Ovary (tissue), 9 donors: ENCODE data around the gene TINAG. TPM values are rescaled to one million over a fixed set of nuclear protein-coding genes. Genes with fewer than 3 reads are reported as not detected.

Source experiments
- DNase-seq, 5 donors: peaks; one replicate each; pipeline ENCODE4 v3.0.0-alpha.2; 2019 to 2020
- H3K27ac ChIP-seq, 2 donors: fragments of 200-600 bp; one replicate each; pipeline versions ENCODE4 v1.5.1 to v1.8.0; 2019 to 2022
- H3K27me3 ChIP-seq: fragments of 200-600 bp; one replicate; pipeline ENCODE4 v1.8.0; 2022
- H3K36me3 ChIP-seq: fragments of 200-600 bp; sonication (generic); one replicate; pipeline ENCODE4 v1.5.1; 2019
- H3K4me1 ChIP-seq: one replicate; pipeline ENCODE4 v1.8.1; 2013; ENCODE audit warnings: mild to moderate bottlenecking, moderate library complexity; ENCODE audit not compliant: insufficient read depth
- H3K4me3 ChIP-seq: fragments of 200-600 bp; sonication (generic); one replicate; pipeline ENCODE4 v1.5.1; 2017
- H3K9me3 ChIP-seq, 2 donors: fragments of 200-600 bp in 1 of 2; sonication (generic) in 1 of 2; one replicate each; pipeline versions ENCODE4 v1.5.1 to v1.8.1; 2013 to 2019; ENCODE audit warnings: mild to moderate bottlenecking in 1 of 2, moderate library complexity in 1 of 2
- CTCF ChIP-seq, 3 donors: fragments of 450-650 bp in 2 of 3; fragments of 200-600 bp in 1 of 3; IDR thresholded peaks; one replicate each; pipeline versions ENCODE4 v1.5.1 to v1.8.0; 2016 to 2022; ENCODE audit warnings: antibody characterized with exemption in 3 of 3, mild to moderate bottlenecking in 1 of 3
- EP300 ChIP-seq: sonication (generic); formaldehyde crosslinking; IDR thresholded peaks from one replicate; pipeline ENCODE4 v1.6.1; 2017; ENCODE audit warnings: antibody characterized with exemption
- POLR2A ChIP-seq: fragments of 450-650 bp; IDR thresholded peaks from one replicate; pipeline ENCODE4 v1.6.1; 2017; ENCODE audit warnings: antibody characterized with exemption, mild to moderate bottlenecking, moderate library complexity
- WGBS, 3 donors: extraction: QIAGEN DNeasy Blood & Tissue Kit in 1 of 3; methylation state at CpG; one replicate each; pipeline versions ENCODE4 v1.1.5 to v1.1.7; 2013 to 2017; 5-methylcytosine and 5-hydroxymethylcytosine counted together
- intact Hi-C, 4 donors: fragments of 100-400 bp; cut with DNase I; formaldehyde crosslinking; loops; one replicate each; pipeline versions ENCODE4 v1.11.0 to v1.15.1; 2022 to 2023
- polyA plus RNA-seq, 2 donors: library from polyadenylated mRNA; stranded (reverse); fragments of 200-250 nt in 1 of 2; fragments of 350-450 nt in 1 of 2; fragmentation: Illumina TruSeq in 1 of 2; extraction: RNeasy Lipid Tissue Mini Kit (QIAGEN cat#74804) in 1 of 2; gene quantifications; one replicate each; pipeline ENCODE4 v1.2.3, GENCODE V29; 2013 to 2014
- total RNA-seq, 7 donors: library from RNA; depleted of rRNA in 2 of 7; stranded (reverse); fragments of >200 nt in 2 of 7; fragmentation: NEBNext Ultra II Directional in 3 of 7; extraction: Animal tissue kit (Norgen Biotek cat#: 25700) in 3 of 7; gene quantifications; one replicate each; pipeline versions ENCODE4 v1.1.0 to v1.2.4, GENCODE V29; 2016 to 2023
- donor health status: DM: no; HTN: no; CAD: no; lungs with moderate emphysema.
- donor health status: DM: no; HTN: no; CAD: no.
- donor health status: Bipolar disorder and iron deficiency.
- donor health status: DM: yes; HTN: yes; CAD: no.
- donor health status: DM: no; HTN: no; CAD: no.
- donor health status: DM: yes; HTN: yes; CAD: no.

Gene TINAG
- total and polyA plus RNA-seq, 9 donors = not detected

GRCh38 chr6:54286141-54286540, 22.1 kb upstream of the TINAG start:
- no peak for DNase-seq
- no peaks in the 10 kb centered on the region for H3K27me3 ChIP-seq
- no peaks in the 10 kb centered on the region for H3K9me3 ChIP-seq
- no peak overlapping the region for H3K4me3 ChIP-seq
- no peaks in the 10 kb centered on the region for H3K36me3 ChIP-seq
- intact Hi-C loops = no loop called here
- no peak overlapping the region for H3K27ac ChIP-seq
- H3K4me1 ChIP-seq = no peaks in the 10 kb centered on the region
- TF ChIP-seq CTCF (IDR thresholded peaks at IDR 0.05) (no peak), POLR2A (no peak), EP300 (no peak)

- Histone ChIP-seq H3K27ac (no peak overlapping the region), H3K4me1 (no peaks in the 10 kb centered on the region), H3K27me3 (no peaks in the 10 kb centered on the region), H3K4me3 (no peak overlapping the region), H3K36me3 (no peaks in the 10 kb centered on the region), H3K9me3 (no peaks in the 10 kb centered on the region)
- TF ChIP-seq POLR2A = no peak
- TF ChIP-seq CTCF (IDR thresholded peaks at IDR 0.05) = no peak
- TF ChIP-seq EP300 = no peak
- intact Hi-C loops = no loop called here
- WGBS, 3 donors = 83 to 93% (median 86%) methylated on average over 2 of the region's 2 CpGs
- DNase-seq = no peak
These were observed 19.8 kb upstream of the TINAG start for GRCh38 chr6:54288474-54288873.

- TF ChIP-seq CTCF (IDR thresholded peaks at IDR 0.05) (no peak), POLR2A (no peak), EP300 (no peak)
- Histone ChIP-seq H3K27ac (no peak overlapping the region), H3K9me3 (no peaks in the 10 kb centered on the region), H3K4me3 (no peak overlapping the region), H3K27me3 (no peaks in the 10 kb centered on the region), H3K4me1 (no peaks in the 10 kb centered on the region), H3K36me3 (no peaks in the 10 kb centered on the region)
- intact Hi-C loops = no loop called here
- DNase-seq = no peak
- 81 to 84% (median 82%) methylated on average over 4 of the region's 4 CpGs for WGBS, 3 donors
These were observed 18.8 kb upstream of the TINAG start for GRCh38 chr6:54289426-54289825.

DNA sequence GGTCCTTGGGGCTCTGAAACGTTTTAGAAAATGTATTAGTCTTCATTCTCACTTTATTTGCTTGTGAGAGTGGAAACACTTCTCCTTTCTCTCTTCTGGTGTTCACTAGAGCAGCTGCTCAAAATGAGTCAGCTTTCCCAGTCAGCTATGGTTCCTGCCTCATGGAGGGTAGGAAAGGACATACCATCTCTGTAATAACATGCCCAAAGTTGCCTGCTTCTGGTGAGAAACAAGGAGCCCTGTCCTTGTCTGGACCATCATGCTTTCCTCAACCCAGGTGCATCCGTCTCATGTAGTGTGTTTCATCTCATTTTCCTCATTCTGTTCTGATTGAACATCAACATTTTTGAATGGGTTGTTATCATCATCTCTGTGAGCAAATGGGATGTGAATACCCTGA, 17.1 kb upstream of the TINAG start:
- Histone ChIP-seq H3K27me3 (no peaks in the 10 kb centered on the region), H3K36me3 (no peaks in the 10 kb centered on the region), H3K4me3 (no peak overlapping the region), H3K4me1 (no peaks in the 10 kb centered on the region), H3K27ac (no peak overlapping the region), H3K9me3 (peaks cover 0 to 3% of the 10 kb centered on the region in 2 donors)
- no peak for DNase-seq
- intact Hi-C loops = no loop called here
- 43 to 62% (median 44%) methylated on average over 2 of the region's 2 CpGs for WGBS, 3 donors
- TF ChIP-seq CTCF (IDR thresholded peaks at IDR 0.05) = no peak
- no peak for TF ChIP-seq POLR2A
- no peak for TF ChIP-seq EP300

DNA sequence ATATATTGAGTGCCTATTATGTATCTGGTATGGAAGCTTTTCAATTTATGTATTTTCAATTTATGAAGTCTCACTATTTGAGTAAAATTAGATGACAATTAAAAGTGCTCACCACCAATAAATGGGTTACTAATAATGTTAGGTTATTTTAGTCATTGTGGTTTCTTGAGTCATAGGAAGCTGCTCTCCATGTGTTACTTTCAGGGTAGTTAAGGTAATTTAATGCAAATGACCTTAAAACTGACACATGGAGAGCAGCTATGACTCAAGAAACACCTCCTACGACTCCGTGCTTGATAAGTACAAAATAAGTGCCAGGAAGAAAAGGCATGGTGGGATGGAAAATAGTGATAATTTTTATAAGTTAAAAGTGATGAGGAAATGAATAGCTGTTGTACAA, 16.5 kb upstream of the TINAG start:
- 12 to 30% (median 15%) methylated on average over 2 of the region's 2 CpGs for whole genome bisulfite sequencing, 3 donors
- no peaks in the 10 kb centered on the region for H3K27me3 ChIP-seq
- no peaks in the 10 kb centered on the region for H3K36me3 ChIP-seq
- no peak overlapping the region for H3K4me3 ChIP-seq
- no peak for DNase-seq
- intact Hi-C loops = no loop called here
- TF ChIP-seq POLR2A (no peak), CTCF (IDR thresholded peaks at IDR 0.05) (no peak), EP300 (no peak)
- H3K27ac ChIP-seq = no peak overlapping the region
- peaks cover 0 to 3% of the 10 kb centered on the region in 2 donors for H3K9me3 ChIP-seq
- H3K4me1 ChIP-seq = no peaks in the 10 kb centered on the region
